HG03460 (cell line): Measurements from ENCODE around the gene SULT1A4.
"Not testable (repeated sequence)": the region's sequence is repeated elsewhere in the genome, so short reads cannot be mapped to it uniquely, and the experiment has no call there.

Experiments
- ATAC-seq: cut with Tn5 transposase; IDR thresholded peaks from one replicate; pipeline ENCODE4 v1.9.1; 2021; ENCODE audit not compliant: unreplicated experiment

The SULT1A4 gene

GRCh38 chr16:29459706-29460646 lies at the start of gene SULT1A4:
Gene SULT1A4, plus strand, starts transcription at chr16:29459913. Its CDS starts 1,473 bp downstream, at chr16:29461386.
- ATAC-seq: not testable (repeated sequence)

- ATAC-seq: not testable (repeated sequence)
Observed at GRCh38 chr16:29423587-29423986, 36.1 kb upstream of the SULT1A4 start.

- not testable (repeated sequence) for ATAC-seq
Observed at GRCh38 chr16:29425390-29425789, 34.3 kb upstream of the SULT1A4 start.

GRCh38 chr16:29453754-29454153 lies 6.0 kb upstream of the SULT1A4 start:
- ATAC-seq: peak; percentile 12

GRCh38 chr16:29454269-29454668 lies 5.4 kb upstream of the SULT1A4 start, which contains the start of the genes BOLA2 and SLX1B:
Gene BOLA2, minus strand, starts transcription at chr16:29454351. Its CDS starts 98 bp downstream, at chr16:29454253.
Gene SLX1B, plus strand, starts transcription at chr16:29454533.
- peak; percentile 83 for ATAC-seq

- ATAC-seq: peak; percentile 61
Observed at GRCh38 chr16:29454828-29455227, 4.9 kb upstream of the SULT1A4 start.

GRCh38 chr16:29457660-29458059 lies 2.1 kb upstream of the SULT1A4 start:
- ATAC-seq: not testable (repeated sequence)

GRCh38 chr16:29460647-29461030 lies 926 bp downstream of the SULT1A4 start:
- ATAC-seq: not testable (repeated sequence)

- ATAC-seq: not testable (repeated sequence)
Observed at GRCh38 chr16:29465985-29466824, 6.5 kb downstream of the SULT1A4 start.

GRCh38 chr16:29466904-29467303 lies 7.2 kb downstream of the SULT1A4 start:
- ATAC-seq: not testable (repeated sequence)

GRCh38 chr16:29467654-29468366 lies 8.1 kb downstream of the SULT1A4 start:
- not testable (repeated sequence) for ATAC-seq

GRCh38 chr16:29469660-29470059 lies 9.9 kb downstream of the SULT1A4 start:
- not testable (repeated sequence) for ATAC-seq

- ATAC-seq: not testable (repeated sequence)
Observed at GRCh38 chr16:29472065-29472464, 12.4 kb downstream of the SULT1A4 start.

GRCh38 chr16:29482276-29482675 lies 22.6 kb downstream of the SULT1A4 start:
- not testable (repeated sequence) for ATAC-seq

GRCh38 chr16:29506308-29506707 lies 46.6 kb downstream of the SULT1A4 start, which contains the start of gene NPIPB12:
Gene NPIPB12, minus strand, starts transcription at chr16:29506408.
- ATAC-seq: not testable (repeated sequence)
